GM18951 (cell line): ENCODE results near the gene COL21A1.

Experiments used
- POLR2A ChIP-seq: IDR thresholded peaks from 4 replicates; pipeline ENCODE4 v1.6.1; 2011; ENCODE audit warnings: mild to moderate bottlenecking; ENCODE audit not compliant: insufficient read length, insufficient read depth; ENCODE audit errors: extremely low read depth
- in situ Hi-C: fragments of 300-500 bp; cut with MboI; formaldehyde crosslinking; loops from one replicate; pipeline ENCODE4 v1.12.0; 2022; ENCODE audit warnings: low sequenced_read_pairs, mixed read lengths, inconsistent platforms; ENCODE audit not compliant: unreplicated experiment

The COL21A1 gene

DNA sequence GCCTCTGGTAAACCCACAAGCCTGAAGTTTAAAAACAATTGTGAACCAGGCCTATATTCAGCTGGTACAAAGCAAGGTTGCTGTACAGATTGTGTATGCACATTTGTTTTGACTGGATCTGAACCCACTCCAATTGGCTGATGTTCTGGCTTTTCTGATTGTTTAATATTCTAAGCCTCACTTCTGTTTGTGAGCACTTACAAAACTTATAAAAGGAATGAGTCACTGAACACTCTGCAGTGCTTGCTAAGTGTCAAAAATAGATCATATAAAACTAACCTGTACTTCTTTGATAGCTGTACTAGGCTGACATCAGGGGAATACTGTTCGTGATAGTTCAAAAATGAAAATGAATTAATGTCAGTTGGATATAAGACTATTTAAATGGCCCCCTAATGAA, 12.1 kb downstream of the COL21A1 start:
- in situ Hi-C loops, result no loop called here
- no peak for TF ChIP-seq POLR2A

GRCh38 chr6:56232436-56232835, 14.9 kb downstream of the COL21A1 start:
- TF ChIP-seq POLR2A, result no peak
- in situ Hi-C loops, result no loop called here

GRCh38 chr6:56231827-56232226, 15.6 kb downstream of the COL21A1 start:
- TF ChIP-seq POLR2A, result no peak
- in situ Hi-C loops, result no loop called here

DNA sequence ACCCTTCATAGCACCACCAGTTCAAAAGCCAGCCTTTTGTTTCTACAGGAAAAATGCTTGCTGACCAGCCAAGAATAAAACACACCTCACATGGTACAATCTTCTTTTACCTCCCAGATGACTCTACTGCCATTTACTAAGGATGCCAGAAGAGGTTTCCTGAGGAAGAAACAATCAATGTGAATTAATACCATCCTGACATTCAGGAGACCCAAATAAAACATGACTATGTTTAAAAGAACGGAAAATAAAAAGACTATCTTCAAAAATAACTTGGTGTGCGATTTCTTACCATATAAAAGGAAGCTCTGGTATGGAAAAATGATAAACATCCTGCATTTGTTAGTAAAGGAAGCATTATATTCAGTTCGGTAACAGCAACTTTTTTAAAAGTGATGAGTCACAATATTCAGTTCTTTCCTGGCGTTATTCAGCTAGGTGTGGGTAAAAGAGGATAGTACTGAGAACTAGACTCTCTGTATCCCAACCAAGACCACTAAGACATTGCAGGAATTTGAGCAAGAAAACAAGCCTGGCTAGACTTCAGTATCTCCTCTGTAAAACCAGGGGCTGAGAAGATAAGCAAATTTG, 16.3 kb downstream of the COL21A1 start:
- TF ChIP-seq POLR2A, result no peak
- in situ Hi-C loops, result no loop called here

DNA sequence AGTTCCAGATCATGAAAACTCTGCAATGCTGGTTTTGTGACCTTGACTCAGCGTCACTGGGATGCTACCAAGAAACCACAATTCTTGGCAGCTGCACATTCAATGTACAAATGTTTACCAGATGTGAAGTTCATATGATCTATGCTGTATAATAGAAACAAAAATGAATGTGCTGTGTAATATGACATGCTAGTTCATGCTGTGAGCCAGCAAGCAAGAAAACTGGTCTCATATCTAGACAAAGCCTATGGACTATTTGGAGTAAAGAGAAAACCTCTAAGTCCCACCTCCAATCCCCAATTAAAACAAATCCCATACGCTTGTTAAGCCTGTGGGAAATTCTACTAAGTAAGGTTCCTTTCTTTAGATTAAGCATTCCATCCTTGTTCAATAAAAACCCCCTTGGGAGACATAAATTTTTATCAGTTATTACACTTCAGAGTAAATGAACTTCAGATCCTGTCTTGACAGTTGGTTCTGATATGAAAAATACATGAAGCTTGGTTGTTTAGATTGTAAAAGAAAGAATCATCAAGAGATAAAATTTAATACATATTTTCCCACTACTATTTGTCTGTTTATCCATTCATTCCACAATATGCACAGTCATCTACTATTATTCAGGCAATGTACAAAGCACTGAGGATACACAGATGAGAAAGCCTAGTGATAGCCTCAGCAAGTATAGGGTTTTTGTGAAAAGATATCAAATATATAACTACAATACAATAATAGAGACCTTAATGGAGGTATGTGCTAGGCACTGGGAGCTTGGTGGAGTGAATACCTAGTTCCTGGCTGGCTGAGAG, 20.1 kb downstream of the COL21A1 start:
- TF ChIP-seq POLR2A, result no peak

DNA sequence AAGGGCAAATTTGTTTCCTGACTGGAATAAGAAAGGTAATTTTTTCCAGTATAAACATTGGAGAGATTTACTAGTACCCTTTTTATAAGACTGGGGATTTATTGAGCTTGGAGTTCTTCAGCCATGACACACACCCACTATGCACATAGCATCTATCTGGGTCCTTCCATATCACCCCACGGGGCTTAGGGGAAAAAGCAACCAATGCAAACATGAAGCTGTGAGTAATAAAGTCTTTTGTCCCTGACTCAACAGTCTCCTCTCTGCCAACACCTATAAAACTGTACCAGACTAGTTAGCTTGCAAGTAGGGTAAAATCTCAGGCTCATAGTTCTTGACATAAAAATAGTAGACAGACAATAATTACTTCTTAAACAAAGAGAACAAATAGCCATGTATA, 23.4 kb downstream of the COL21A1 start:
- TF ChIP-seq POLR2A, result no peak
- in situ Hi-C loops, result no loop called here

More for the DNA sequence above, 20.1 kb downstream of the COL21A1 start:
- in situ Hi-C loops, result no loop called here

- in situ Hi-C loops, result no loop called here
- TF ChIP-seq POLR2A, result no peak
Observed at GRCh38 chr6:56222499-56222898, 24.9 kb downstream of the COL21A1 start.

DNA sequence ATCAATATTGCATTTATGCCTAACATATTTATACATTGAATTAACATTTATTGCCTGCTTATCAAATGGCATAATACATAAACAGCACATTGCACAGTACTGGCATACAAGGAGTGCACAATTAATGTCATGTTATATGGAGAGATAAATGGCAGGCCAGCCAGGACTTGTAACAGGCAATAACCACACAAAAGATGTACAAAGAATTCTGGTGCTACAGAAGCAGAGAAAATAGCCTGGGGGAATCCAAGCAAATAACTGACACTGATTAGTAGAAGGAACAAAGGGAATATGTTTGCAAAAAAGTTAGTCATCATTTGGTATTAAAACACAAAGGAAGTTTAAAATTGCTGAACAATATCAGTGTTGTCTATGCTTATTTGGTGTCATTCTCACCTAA, 27.3 kb downstream of the COL21A1 start:
- in situ Hi-C loops, result no loop called here
- TF ChIP-seq POLR2A, result no peak

GRCh38 chr6:56214703-56215101, 32.7 kb downstream of the COL21A1 start:
- no peak for TF ChIP-seq POLR2A
- in situ Hi-C loops, result no loop called here

GRCh38 chr6:56214041-56214702, 33.2 kb downstream of the COL21A1 start:
- in situ Hi-C loops, result no loop called here
- TF ChIP-seq POLR2A, result no peak

GRCh38 chr6:56211724-56212123, 35.7 kb downstream of the COL21A1 start:
- in situ Hi-C loops, result no loop called here
- no peak for TF ChIP-seq POLR2A

DNA sequence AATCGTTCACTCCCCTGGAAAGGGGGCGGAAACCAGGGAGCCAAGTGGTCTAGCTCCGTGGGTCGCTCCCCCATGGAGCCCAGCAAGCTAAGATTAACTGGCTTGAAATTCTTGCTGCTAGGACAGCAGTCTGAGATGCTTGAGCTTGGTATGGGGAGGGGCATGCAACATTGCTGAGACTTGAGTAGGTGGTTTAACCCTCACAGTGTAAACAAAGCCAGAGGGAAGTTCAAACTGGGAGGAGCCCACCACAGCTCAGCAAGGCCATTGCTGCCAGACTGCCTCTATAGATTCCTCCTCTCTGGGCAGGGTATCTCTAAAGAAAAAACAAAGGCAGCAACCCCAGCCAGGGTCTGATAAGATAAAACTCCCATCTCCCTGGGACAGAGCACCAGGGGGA, 43.2 kb downstream of the COL21A1 start:
- in situ Hi-C loops, result no loop called here
- no peak for TF ChIP-seq POLR2A

DNA sequence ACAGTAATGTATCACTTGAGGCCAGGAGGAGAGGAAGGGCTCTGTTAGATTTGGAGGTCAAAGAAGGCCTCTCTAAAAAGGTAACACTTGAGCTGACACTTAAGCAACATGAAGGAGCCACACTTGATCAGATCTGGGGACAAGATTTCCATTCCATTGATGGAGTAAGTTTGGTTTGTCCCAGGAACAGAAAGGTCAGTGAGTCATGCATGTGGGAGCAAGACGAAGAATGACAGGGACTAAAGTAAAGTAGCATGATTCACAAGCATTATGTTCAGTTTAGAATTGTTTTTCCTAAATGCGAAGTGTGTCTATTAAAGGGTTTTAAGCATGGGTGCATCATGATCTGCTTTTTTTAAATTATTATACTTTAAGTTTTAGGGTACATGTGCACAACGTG, 47.4 kb downstream of the COL21A1 start:
- in situ Hi-C loops, result no loop called here
- TF ChIP-seq POLR2A, result no peak

DNA sequence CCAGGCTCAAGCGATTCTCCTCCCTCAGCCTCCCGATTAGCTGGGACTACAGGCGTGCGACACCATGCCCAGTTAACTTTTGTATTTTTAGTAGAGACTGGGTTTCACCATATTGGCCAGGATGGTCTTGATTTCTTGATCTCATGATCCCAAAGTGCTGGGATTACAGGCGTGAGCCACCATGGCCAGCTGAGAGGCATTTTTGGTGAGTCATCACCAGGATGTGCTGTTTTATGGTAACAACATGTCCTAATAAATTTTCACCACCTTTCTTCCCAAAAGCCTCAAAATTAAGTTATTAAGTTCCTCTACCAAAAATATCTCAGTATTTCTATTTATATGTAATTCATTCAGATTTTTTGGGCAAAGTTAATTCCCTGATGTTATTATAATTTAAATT, 53.5 kb downstream of the COL21A1 start:
- in situ Hi-C loops, result no loop called here
- no peak for TF ChIP-seq POLR2A
